Measurements from ENCODE around the gene B4GAT1. TPM values are rescaled to one million over a fixed set of nuclear protein-coding genes. Genes with fewer than 3 reads are reported as not detected.

B4GAT1 gene
- total and polyA plus RNA-seq, 2 of the 13 experiments (the other 11 are each of a cell fraction or from before 2014, with no cell fraction given): 40.4 to 109 TPM

DNA sequence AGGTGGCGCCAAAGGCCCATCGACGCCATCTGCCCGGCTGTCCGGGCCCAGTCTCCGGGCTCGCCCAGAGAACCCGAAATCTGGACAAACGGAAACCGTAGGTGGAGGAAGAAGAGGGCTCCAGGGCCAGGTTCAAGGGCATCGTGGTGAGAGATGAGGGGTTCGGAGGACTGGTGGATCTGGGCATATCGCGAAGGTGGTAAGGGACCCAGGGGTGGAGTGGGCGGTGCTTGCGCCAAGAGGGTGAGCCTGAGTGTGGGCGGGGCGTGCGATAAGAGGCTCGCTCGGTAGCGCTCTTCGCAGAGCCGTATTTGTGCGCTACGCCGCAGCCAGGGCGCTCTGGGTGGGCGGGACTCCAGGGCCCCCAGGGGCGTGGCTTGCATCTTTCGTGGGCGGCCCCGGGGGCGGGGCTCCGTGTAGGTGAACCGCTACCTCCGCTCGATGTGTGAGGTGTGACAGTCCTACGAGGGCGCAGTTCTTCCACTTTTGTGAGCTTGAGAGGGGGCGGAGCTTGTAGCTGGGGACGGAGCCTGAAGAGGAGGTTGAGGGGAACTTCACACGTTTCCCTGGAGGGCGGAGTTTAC, 35.4 kb downstream of the B4GAT1 start (continued):
- TF ChIP-seq, protein P1, sequence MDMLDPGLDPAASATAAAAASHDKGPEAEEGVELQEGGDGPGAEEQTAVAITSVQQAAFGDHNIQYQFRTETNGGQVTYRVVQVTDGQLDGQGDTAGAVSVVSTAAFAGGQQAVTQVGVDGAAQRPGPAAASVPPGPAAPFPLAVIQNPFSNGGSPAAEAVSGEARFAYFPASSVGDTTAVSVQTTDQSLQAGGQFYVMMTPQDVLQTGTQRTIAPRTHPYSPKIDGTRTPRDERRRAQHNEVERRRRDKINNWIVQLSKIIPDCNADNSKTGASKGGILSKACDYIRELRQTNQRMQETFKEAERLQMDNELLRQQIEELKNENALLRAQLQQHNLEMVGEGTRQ (IDR thresholded peaks at IDR 0.05; ENCODE audit: low read depth, low read length): no peak
- TF ChIP-seq, protein P1 (CRISPR knock-in tag; IDR thresholded peaks at IDR 0.05; ENCODE audit: borderline replicate concordance): peak; percentile 50; the same call in 1 of the 2 replicates
- TF ChIP-seq ASH2L (IDR thresholded peaks at IDR 0.05; ENCODE audit: insufficient read length, low read depth, low read length) (peak; percentile 44), ZNF256 (CRISPR knock-in tag; conservative IDR thresholded peaks at IDR 0.05) (no peak), RBAK (CRISPR knock-in tag; IDR thresholded peaks at IDR 0.05) (no peak), FLYWCH1 (CRISPR knock-in tag; IDR thresholded peaks at IDR 0.05) (no peak), PHF5A (CRISPR knock-in tag; IDR thresholded peaks at IDR 0.05; ENCODE audit: low read depth, unreplicated experiment) (peak; percentile 80), CSRNP1 (CRISPR knock-in tag; IDR thresholded peaks at IDR 0.05) (peak; percentile 43; the same call in 1 of the 2 replicates), ZNF550 (CRISPR knock-in tag; IDR thresholded peaks at IDR 0.05; ENCODE audit: borderline replicate concordance) (peak; percentile 63; the same call in 1 of the 2 replicates), TRIM22 (IDR thresholded peaks at IDR 0.05) (no peak), REL (CRISPR knock-in tag; conservative IDR thresholded peaks at IDR 0.05) (no peak), NCOA5 (CRISPR knock-in tag; IDR thresholded peaks at IDR 0.05) (no peak), MLLT10 (CRISPR knock-in tag; IDR thresholded peaks at IDR 0.05) (no peak), POLR2G (IDR thresholded peaks at IDR 0.05; ENCODE audit: low read depth, low read length) (peak; percentile 32), ATAD3A (CRISPR knock-in tag; IDR thresholded peaks at IDR 0.05) (no peak)
- TF ChIP-seq, protein P2, sequence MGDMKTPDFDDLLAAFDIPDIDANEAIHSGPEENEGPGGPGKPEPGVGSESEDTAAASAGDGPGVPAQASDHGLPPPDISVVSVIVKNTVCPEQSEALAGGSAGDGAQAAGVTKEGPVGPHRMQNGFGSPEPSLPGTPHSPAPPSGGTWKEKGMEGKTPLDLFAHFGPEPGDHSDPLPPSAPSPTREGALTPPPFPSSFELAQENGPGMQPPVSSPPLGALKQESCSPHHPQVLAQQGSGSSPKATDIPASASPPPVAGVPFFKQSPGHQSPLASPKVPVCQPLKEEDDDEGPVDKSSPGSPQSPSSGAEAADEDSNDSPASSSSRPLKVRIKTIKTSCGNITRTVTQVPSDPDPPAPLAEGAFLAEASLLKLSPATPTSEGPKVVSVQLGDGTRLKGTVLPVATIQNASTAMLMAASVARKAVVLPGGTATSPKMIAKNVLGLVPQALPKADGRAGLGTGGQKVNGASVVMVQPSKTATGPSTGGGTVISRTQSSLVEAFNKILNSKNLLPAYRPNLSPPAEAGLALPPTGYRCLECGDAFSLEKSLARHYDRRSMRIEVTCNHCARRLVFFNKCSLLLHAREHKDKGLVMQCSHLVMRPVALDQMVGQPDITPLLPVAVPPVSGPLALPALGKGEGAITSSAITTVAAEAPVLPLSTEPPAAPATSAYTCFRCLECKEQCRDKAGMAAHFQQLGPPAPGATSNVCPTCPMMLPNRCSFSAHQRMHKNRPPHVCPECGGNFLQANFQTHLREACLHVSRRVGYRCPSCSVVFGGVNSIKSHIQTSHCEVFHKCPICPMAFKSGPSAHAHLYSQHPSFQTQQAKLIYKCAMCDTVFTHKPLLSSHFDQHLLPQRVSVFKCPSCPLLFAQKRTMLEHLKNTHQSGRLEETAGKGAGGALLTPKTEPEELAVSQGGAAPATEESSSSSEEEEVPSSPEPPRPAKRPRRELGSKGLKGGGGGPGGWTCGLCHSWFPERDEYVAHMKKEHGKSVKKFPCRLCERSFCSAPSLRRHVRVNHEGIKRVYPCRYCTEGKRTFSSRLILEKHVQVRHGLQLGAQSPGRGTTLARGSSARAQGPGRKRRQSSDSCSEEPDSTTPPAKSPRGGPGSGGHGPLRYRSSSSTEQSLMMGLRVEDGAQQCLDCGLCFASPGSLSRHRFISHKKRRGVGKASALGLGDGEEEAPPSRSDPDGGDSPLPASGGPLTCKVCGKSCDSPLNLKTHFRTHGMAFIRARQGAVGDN (CRISPR knock-in tag; IDR thresholded peaks at IDR 0.05): peak; percentile 89
- TF ChIP-seq, protein P3, sequence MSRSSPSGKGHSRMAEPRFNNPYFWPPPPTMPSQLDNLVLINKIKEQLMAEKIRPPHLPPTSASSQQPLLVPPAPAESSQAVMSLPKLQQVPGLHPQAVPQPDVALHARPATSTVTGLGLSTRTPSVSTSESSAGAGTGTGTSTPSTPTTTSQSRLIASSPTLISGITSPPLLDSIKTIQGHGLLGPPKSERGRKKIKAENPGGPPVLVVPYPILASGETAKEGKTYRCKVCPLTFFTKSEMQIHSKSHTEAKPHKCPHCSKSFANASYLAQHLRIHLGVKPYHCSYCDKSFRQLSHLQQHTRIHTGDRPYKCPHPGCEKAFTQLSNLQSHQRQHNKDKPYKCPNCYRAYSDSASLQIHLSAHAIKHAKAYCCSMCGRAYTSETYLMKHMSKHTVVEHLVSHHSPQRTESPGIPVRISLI (CRISPR knock-in tag; IDR thresholded peaks at IDR 0.05; ENCODE audit: borderline replicate concordance): no peak; the same call in 1 of the 2 replicates
